T-helper 17 cell (primary cell): ENCODE data around the gene ZNF385C. TPM values are rescaled to one million over a fixed set of nuclear protein-coding genes. Genes with fewer than 3 reads are reported as not detected.
"Not testable (repeated sequence)": the region's sequence is repeated elsewhere in the genome, so short reads cannot be mapped to it uniquely, and the experiment has no call there.

Source experiments
- ATAC-seq: fragments of 150-1000 bp; cut with Tn5 transposase; 2 replicates; pipeline ENCODE4 v1.10.0; 2021; ENCODE audit warnings: mild to moderate bottlenecking, moderate library complexity
- DNase-seq, 3 donors: peaks; one replicate each; pipeline versions ENCODE4 v3.0.0 to v3.0.0-alpha.2; 2020 to 2021
- H3K9me3 ChIP-seq: one replicate; pipeline ENCODE4 v1.7.0; 2013; ENCODE audit warnings: low read length, mild to moderate bottlenecking; ENCODE audit not compliant: control insufficient read depth, poor library complexity, severe bottlenecking
- H3K27ac Mint-ChIP-seq: one replicate; pipeline ENCODE4 v1.8.0; 2022; ENCODE audit warnings: mild to moderate bottlenecking, moderate library complexity, mixed read lengths
- H3K27me3 Mint-ChIP-seq: one replicate; pipeline ENCODE4 v1.8.0; 2022; ENCODE audit warnings: mixed read lengths
- H3K36me3 Mint-ChIP-seq: one replicate; pipeline ENCODE4 v1.8.0; 2022; ENCODE audit warnings: low read depth, mixed read lengths
- H3K4me1 Mint-ChIP-seq: one replicate; pipeline ENCODE4 v1.8.0; 2022; ENCODE audit warnings: mild to moderate bottlenecking, mixed read lengths
- H3K4me3 Mint-ChIP-seq: one replicate; pipeline ENCODE4 v1.8.0; 2022; ENCODE audit warnings: mild to moderate bottlenecking, moderate library complexity, mixed read lengths
- total RNA-seq, 4 donors: library from RNA in 2 of 4; stranded (reverse) in 2 of 4; gene quantifications; one replicate each; pipeline ENCODE4 v1.2.3 and lab custom pipeline; 2022 to 2026

ZNF385C gene
- total RNA-seq, 2 donors from 2014 or later = 0.16 to 0.20 TPM

GRCh38 chr17:42034059-42034458, 64.2 kb downstream of the ZNF385C start:
- no peak for ATAC-seq
- H3K4me3 Mint-ChIP-seq = no peak overlapping the region
- peaks cover 5% of the 10 kb centered on the region for H3K4me1 Mint-ChIP-seq
- H3K27me3 Mint-ChIP-seq = peaks cover 18% of the 10 kb centered on the region
- no peak for DNase-seq
- no peaks in the 10 kb centered on the region for H3K36me3 Mint-ChIP-seq
- no peaks in the 10 kb centered on the region for H3K9me3 ChIP-seq
- no peak overlapping the region for H3K27ac Mint-ChIP-seq

GRCh38 chr17:42031584-42031983, 66.7 kb downstream of the ZNF385C start:
- Mint-ChIP-seq H3K4me1 (peaks cover 5% of the 10 kb centered on the region), H3K4me3 (no peak overlapping the region), H3K36me3 (no peaks in the 10 kb centered on the region), H3K27me3 (peaks cover 18% of the 10 kb centered on the region), H3K27ac (no peak overlapping the region)
- DNase-seq (no peak), ATAC-seq (no peak)
- H3K9me3 ChIP-seq = no peaks in the 10 kb centered on the region

GRCh38 chr17:42028791-42029127, 69.5 kb downstream of the ZNF385C start:
- H3K27me3 Mint-ChIP-seq = peaks cover 10% of the 10 kb centered on the region
- DNase-seq (no peak), ATAC-seq (no peak)
- H3K27ac Mint-ChIP-seq = peak overlapping the region; percentile 75
- H3K4me3 Mint-ChIP-seq = no peak overlapping the region
- peaks cover 2% of the 10 kb centered on the region for H3K36me3 Mint-ChIP-seq
- peaks cover 8% of the 10 kb centered on the region for H3K4me1 Mint-ChIP-seq
- H3K9me3 ChIP-seq = no peaks in the 10 kb centered on the region

GRCh38 chr17:42027961-42028790, 70.1 kb downstream of the ZNF385C start:
- peak overlapping the region; percentile 75 for H3K27ac Mint-ChIP-seq
- peaks cover 7% of the 10 kb centered on the region for H3K4me1 Mint-ChIP-seq
- DNase-seq = no peak
- no peak overlapping the region for H3K4me3 Mint-ChIP-seq
- H3K27me3 Mint-ChIP-seq = peaks cover 8% of the 10 kb centered on the region
- no peak for ATAC-seq
- H3K9me3 ChIP-seq = no peaks in the 10 kb centered on the region
- H3K36me3 Mint-ChIP-seq = peaks cover 2% of the 10 kb centered on the region

- H3K27ac Mint-ChIP-seq = no peak overlapping the region
- H3K9me3 ChIP-seq = no peaks in the 10 kb centered on the region
- peaks cover 8% of the 10 kb centered on the region for H3K27me3 Mint-ChIP-seq
- peaks cover 7% of the 10 kb centered on the region for H3K4me1 Mint-ChIP-seq
- DNase-seq (no peak), ATAC-seq (no peak)
- no peak overlapping the region for H3K4me3 Mint-ChIP-seq
- H3K36me3 Mint-ChIP-seq = peaks cover 2% of the 10 kb centered on the region
Observed at GRCh38 chr17:42027590-42027889, 70.7 kb downstream of the ZNF385C start.

GRCh38 chr17:42026857-42027589, 71.2 kb downstream of the ZNF385C start:
- ATAC-seq = no peak
- H3K9me3 ChIP-seq = no peaks in the 10 kb centered on the region
- DNase-seq = no peak
- Mint-ChIP-seq H3K36me3 (peaks cover 6% of the 10 kb centered on the region), H3K4me3 (no peak overlapping the region), H3K27me3 (peaks cover 8% of the 10 kb centered on the region), H3K4me1 (peaks cover 12% of the 10 kb centered on the region), H3K27ac (no peak overlapping the region)

GRCh38 chr17:42025936-42026335, 72.3 kb downstream of the ZNF385C start:
- DNase-seq = no peak
- H3K4me3 Mint-ChIP-seq = no peak overlapping the region
- H3K36me3 Mint-ChIP-seq = peaks cover 7% of the 10 kb centered on the region
- no peak for ATAC-seq
- H3K27me3 Mint-ChIP-seq = peaks cover 8% of the 10 kb centered on the region
- H3K27ac Mint-ChIP-seq = no peak overlapping the region
- peaks cover 19% of the 10 kb centered on the region for H3K4me1 Mint-ChIP-seq
- H3K9me3 ChIP-seq = no peaks in the 10 kb centered on the region

- peaks cover 8% of the 10 kb centered on the region for H3K27me3 Mint-ChIP-seq
- ATAC-seq = no peak
- H3K27ac Mint-ChIP-seq = peak overlapping the region; percentile 84
- peaks cover 7% of the 10 kb centered on the region for H3K36me3 Mint-ChIP-seq
- no peak for DNase-seq
- H3K4me3 Mint-ChIP-seq = peak overlapping the region; percentile 75
- no peaks in the 10 kb centered on the region for H3K9me3 ChIP-seq
- H3K4me1 Mint-ChIP-seq = peaks cover 25% of the 10 kb centered on the region
Observed at GRCh38 chr17:42025191-42025579, 73.1 kb downstream of the ZNF385C start.

GRCh38 chr17:42023524-42024349, 74.5 kb downstream of the ZNF385C start:
- Mint-ChIP-seq H3K4me3 (no peak overlapping the region), H3K4me1 (peaks cover 29% of the 10 kb centered on the region), H3K36me3 (peaks cover 7% of the 10 kb centered on the region), H3K27ac (no peak overlapping the region), H3K27me3 (peaks cover 6% of the 10 kb centered on the region)
- ATAC-seq (no peak), DNase-seq (no peak)
- H3K9me3 ChIP-seq = no peaks in the 10 kb centered on the region

- not testable (repeated sequence) for ATAC-seq, H3K9me3 ChIP-seq, H3K27me3 Mint-ChIP-seq, H3K36me3 Mint-ChIP-seq, DNase-seq
- Mint-ChIP-seq H3K27ac (peak overlapping the region; percentile 93), H3K4me3 (peak overlapping the region; percentile 92), H3K4me1 (peaks cover 37% of the 10 kb centered on the region)
Observed at GRCh38 chr17:42020845-42021244, 77.4 kb downstream of the ZNF385C start.

- DNase-seq (peak; percentile 86 to 93 (median 91)), ATAC-seq (peak; percentile 78)
- Mint-ChIP-seq H3K4me3 (peak within 1 kb of the TSS; percentile 92), H3K36me3 (peaks cover 8% of the 10 kb centered on the region), H3K4me1 (peaks cover 39% of the 10 kb centered on the region), H3K27ac (peak within 1 kb of the TSS; percentile 93), H3K27me3 (no peaks in the 10 kb centered on the region)
- H3K9me3 ChIP-seq = no peaks in the 10 kb centered on the region
Observed at GRCh38 chr17:42019509-42020404, 78.5 kb downstream of the ZNF385C start, which contains the start of gene NKIRAS2. NKIRAS2 (plus strand) TSS chr17:42020090; CDS start chr17:42021578, 1,488 bp downstream.

- H3K36me3 Mint-ChIP-seq = peaks cover 7% of the 10 kb centered on the region
- no peak for ATAC-seq
- H3K27ac Mint-ChIP-seq = no peak overlapping the region
- H3K27me3 Mint-ChIP-seq = no peaks in the 10 kb centered on the region
- H3K9me3 ChIP-seq = no peaks in the 10 kb centered on the region
- peaks cover 38% of the 10 kb centered on the region for H3K4me1 Mint-ChIP-seq
- peak overlapping the region; percentile 98 for H3K4me3 Mint-ChIP-seq
- DNase-seq = no peak
Observed at GRCh38 chr17:42018988-42019387, 79.3 kb downstream of the ZNF385C start.
